Amygdala (tissue), 56 donors: ENCODE data around the gene H19.

Experiments
- DNase-seq, 56 donors: peaks; one replicate each; lab custom pipeline; 2025; lab: John Stamatoyannopoulos, UW

H19 gene

GRCh38 chr11:1997755-1998154 is at the start of gene H19:
TSS of gene H19 (minus strand) at chr11:1997842.
- no peak for DNase-seq

DNA sequence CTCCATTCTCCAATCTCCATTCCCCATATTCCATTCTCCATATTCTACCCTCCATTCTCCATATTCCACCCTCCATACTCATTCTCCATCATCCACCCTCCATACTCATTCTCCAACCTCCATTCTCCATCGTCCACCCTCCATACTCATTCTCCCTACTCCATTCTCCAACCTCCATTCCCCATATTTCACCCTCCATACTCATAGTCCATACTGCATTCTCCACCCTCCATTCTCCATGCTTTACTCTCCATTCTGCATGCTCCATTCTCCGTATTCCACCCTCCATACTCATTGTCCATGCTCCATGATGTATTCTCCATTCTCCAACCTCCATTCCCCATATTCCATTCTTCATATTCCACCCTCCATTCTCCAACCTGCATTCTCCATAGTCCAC is 44.3 kb upstream of the H19 start:
- no peak for DNase-seq

GRCh38 chr11:2041153-2041552 is 43.5 kb upstream of the H19 start:
- DNase-seq: no peak

GRCh38 chr11:2039198-2039759 is 41.6 kb upstream of the H19 start:
- DNase-seq: no peak

DNA sequence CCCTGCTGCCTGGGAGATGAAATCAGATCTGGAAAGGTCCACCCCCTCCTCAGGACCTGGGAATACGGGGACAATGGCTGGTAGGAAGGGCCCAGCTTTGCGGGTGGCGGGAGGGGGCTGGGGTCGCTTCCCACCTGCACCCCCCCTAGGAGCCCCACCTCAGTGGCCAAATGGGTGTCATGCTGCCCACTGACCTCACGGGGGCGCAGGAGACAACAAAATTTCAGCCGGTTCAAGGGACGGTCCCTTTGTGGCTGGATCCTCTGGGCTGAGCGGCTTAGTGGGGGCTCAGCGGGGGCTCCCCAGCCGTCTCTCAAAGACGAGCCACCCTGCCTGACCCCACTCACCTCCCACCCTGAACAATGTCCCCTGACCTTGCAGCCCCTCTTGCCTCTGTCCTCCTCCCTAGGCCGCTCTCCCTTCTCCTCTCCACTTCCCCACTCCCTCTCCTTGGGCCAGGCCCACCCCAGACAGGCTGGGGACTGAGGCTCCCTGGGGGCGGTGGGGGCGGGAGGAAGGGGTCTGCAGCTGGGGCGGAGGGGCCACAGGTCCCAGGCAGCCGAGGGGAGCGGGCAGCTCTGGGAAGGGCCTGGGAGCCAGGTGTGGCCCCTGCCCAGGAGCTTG is 39.3 kb upstream of the H19 start:
- no peak for DNase-seq

DNA sequence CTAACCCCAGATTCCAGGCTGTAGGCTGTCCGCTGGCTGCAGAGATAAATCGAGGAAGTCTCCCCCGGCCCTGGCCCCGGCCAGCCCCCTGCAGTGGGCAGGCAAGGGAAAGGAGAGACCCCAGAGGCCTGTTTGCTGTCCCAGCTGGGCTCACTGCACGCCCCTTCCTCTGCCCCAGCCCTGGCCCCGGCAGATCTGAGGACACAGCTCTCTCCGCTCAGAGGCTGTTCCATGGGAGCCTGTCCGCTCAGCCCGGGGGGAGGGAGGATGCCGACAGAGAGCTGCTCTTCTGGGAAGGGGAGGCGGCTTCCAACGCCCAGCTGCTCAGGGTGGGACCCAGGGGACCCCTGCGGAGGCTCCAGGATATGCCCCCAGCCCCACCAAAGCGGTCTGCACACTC is 37.7 kb upstream of the H19 start:
- no peak for DNase-seq

DNA sequence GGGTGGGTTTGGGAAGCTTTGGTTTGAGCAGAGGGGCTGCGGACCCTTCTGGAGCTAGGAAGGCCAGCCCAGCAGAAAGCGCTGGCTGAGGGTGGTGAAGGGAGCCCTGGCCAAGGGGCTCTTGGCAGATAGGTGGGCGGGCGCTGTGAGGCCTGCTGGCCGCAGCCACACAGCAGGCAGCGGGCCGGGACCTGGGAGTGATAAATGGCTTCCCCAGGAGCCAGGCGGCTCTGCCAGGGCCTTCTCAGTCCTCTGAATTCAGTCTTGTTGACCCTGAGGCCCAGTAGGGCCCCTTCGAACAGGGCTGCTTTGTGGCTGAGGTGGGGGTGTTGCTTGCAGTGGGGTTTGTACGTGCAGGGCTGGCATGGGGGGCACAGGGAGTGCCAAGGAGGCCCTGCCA is 33.4 kb upstream of the H19 start:
- DNase-seq: no peak

DNA sequence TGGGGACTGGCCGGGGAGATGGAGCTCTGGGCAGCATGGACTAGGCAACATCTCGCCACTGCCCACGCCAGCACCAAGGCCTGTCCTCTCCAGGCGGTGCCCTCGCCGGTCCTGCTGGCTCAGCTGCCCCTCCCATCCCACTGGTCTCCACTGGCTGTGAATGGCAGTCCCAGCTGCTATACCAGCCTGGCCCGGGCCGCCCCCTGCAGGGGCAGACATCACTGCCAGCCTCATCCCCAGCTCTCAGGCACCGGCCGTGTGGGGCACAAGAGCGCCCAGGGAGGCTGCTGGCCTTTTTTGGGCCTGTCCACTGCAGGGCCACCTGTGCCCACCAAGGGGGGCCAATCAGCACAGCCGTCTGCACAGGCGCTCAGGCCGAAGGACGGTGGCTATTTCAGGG is 30.1 kb upstream of the H19 start:
- no peak for DNase-seq

DNA sequence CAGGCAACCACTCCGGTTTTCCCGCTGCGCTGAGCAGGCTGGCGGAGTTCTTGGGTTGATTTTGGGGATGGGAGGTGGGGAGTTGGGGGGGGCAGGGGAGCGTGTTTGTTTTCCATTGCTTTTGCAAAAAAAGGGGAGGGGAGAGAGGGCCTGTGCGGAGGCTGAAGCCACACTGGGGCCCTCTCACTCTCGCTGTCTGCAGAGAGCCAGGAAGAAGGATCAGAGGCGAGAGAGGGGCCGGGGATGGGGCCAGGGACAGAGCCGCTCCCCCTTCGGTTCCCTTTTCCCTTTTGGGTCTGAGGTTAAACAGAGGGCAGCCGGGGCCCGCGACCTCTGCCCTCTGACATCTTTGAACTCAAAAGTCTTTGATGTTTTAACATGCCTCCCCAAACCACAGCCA is 17.4 kb upstream of the H19 start:
- DNase-seq: no peak

GRCh38 chr11:2012440-2012839 is 14.8 kb upstream of the H19 start:
- DNase-seq: no peak

GRCh38 chr11:2004466-2004865 is 6.8 kb upstream of the H19 start:
- DNase-seq: no peak

DNA sequence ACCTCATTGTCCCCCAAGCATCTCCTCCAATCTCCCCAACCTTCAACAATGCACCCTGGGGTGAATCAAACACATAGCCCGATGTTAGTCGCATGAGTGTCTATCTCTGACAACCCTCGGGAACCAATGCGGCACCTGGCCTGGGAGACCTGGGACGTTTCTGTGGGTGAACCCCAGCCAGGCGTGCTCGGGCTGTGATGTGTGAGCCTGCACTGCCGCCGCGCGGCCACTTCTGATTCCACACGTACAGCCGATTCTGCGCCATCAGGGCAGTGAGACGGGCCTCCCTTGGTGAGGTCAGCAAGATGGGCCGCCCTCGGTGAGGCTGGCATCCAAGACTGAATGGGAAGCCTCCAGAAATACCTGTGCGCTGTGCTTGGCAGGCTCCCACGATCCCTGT is 5.2 kb upstream of the H19 start:
- no peak for DNase-seq

- DNase-seq: no peak
Observed at GRCh38 chr11:2002042-2002776, 4.6 kb upstream of the H19 start.

- no peak for DNase-seq
Observed at GRCh38 chr11:1998861-1999260, 1.2 kb upstream of the H19 start.

DNA sequence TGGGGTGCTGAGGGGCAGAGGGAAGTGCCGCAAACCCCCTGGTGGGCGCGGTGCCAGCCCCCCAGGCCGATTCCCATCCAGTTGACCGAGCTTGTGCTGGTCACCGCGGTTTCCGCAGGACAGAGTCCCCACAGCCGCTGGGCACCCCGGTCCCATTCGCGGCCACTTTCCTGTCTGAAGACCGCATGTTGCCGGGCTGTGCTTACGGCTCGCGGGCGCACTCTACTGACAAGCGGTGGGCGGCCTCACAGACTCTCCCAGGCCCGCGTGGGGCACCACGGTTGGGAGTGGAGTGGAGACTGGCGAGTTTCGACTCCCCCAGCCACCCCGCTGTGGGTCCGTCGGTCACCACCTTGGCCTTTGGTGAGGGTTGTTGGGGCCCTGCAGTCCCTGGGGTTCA is 648 bp upstream of the H19 start:
- DNase-seq: no peak

DNA sequence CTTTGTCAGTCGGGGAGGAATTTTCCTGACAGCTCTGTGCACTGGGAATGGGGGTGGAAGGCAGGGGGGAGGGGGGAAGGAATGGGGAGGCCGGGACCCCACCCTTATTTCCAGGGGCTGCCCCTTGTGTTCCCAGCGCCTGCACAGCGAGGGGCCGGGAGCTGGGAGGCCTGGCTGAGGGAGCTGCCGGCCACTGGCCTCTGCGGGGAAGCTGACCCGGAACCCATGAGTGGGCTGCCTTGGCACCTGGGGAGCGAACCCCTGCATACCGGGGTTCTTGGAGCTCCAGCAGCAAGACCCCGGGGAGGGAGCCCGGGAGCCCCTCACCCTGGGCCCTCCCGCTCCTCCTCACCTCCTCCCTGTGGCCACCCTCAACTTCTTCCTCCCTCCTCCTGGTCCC is 3.5 kb downstream of the H19 start:
- no peak for DNase-seq

GRCh38 chr11:1992111-1992510 is 5.5 kb downstream of the H19 start:
- DNase-seq: no peak

DNA sequence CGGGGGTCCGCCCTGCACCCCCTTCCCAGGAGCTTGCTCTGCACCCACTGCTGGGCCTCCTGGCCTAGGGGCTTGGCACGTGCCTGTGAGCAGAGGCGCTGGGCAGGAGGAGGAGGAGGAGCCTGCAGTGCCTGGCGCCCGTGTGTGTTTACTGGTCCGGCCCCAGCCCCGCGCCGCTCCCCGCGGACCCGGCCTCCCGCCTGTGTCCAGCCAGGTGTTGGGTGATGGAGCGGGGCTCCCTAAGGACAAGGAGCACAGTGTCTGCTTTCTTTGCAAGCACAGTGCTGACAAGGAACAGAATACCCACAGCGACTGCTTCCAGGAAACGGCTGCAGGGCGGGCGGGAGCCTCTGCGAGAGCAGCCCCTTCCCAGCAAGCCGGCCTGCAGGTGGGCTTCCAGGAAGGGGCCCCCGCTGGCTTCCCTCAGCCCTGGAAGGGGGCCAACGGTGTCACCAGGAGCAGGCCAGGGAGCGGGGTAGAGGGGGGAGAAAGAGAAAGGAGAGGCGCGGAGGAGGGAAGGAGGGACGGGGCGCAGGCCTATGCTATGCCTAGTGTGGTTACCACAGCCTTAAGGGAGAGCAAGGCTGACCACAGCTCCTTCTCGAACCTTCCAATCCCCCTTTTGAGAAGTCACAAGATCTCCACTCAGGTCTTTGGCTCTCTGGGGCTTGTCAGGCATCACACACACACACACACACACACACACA is 6.6 kb downstream of the H19 start:
- DNase-seq: no peak

- DNase-seq: no peak
Observed at GRCh38 chr11:1989953-1990352, 7.7 kb downstream of the H19 start.

GRCh38 chr11:1988667-1989317 is 8.8 kb downstream of the H19 start:
- DNase-seq: no peak

DNA sequence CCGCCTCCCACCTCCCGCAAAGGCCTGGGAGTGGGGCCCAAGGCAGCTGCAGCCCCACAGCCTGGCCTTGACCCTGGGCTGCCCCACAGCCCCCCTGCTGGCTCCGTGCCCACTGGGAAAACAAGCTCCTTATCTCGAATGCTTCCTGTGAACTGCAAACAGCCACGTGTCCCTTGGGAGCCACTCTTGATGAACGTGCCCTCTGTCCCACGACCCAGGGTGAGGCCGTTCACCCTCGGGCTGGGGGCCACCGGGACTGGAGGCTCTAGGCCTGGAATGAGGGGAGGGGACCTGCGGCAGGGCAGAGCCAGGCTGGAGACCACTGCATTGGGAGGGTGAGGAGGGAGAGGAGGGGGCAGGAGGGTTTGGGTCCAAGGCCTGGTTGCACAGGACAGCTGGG is 9.5 kb downstream of the H19 start:
- no peak for DNase-seq
